ENCODE data around the gene CTSO.

CTSO gene, protein sequence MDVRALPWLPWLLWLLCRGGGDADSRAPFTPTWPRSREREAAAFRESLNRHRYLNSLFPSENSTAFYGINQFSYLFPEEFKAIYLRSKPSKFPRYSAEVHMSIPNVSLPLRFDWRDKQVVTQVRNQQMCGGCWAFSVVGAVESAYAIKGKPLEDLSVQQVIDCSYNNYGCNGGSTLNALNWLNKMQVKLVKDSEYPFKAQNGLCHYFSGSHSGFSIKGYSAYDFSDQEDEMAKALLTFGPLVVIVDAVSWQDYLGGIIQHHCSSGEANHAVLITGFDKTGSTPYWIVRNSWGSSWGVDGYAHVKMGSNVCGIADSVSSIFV

DNA sequence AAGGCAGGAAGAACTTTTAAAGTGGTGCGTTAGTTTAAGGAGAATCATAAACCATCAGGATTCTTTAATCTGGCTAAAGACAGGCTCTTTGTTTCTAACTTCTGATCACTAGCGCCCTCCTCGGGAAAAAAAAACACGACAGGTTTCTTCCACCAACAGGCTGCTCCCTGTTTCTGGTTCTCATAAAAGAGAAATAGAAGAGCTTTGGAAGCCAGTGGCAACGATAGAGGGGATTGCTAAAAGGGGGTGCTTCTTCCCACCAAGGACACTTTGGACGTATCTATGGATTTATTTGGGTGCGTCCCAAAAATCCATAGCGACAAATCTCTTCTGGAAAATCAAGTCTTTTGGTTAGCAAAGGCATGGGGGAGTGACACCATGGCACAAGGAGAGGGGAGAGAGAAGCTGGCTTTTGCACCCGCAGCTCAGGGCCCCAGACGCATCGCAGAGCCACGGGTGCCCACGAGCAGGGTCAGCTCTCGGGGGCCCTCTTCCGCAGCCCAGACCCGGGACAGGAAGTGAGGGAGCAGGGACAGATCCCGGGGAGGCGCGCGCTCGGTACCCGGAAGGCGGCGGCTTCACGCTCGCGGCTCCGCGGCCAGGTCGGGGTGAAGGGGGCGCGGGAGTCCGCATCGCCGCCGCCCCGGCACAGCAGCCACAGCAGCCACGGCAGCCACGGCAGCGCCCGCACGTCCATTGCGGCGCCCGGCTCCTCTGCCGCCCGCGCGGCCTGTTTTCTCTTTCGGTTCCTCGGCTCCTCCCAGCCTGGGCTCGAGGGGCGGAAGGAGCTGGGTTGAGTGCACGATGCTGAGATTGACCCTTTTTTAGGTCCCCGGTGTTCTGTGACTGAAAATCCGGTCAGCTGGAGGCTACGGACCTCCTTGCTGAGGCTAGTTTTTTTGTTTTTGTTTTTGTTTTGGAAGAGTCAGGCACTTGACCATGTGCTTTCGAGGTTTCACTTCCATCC is at the start of gene CTSO:
TSS of gene CTSO (minus strand) at position 716 of the 967 bp plus-strand sequence. CDS start at position 697, 19 bp downstream.
- peak; percentile 84 for DNase-seq

DNA sequence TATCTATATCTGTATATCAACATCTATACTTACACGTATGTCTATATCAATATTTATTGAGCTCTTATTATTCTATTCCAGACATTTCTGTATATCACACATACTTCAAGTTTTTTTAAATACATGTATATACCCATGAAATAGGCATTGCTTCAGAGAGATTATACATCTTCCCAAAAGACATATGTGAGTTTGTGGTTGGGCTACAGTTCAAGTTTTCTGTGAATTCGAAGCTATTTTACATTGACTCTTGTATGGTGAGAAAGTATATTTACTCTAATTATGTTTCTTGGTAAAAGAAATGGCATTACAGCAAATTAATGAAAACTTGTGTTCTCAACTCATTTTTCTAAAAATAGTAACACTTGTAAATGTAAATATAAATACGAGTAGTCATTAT is 46.8 kb upstream of the CTSO start:
- DNase-seq: no peak

DNA sequence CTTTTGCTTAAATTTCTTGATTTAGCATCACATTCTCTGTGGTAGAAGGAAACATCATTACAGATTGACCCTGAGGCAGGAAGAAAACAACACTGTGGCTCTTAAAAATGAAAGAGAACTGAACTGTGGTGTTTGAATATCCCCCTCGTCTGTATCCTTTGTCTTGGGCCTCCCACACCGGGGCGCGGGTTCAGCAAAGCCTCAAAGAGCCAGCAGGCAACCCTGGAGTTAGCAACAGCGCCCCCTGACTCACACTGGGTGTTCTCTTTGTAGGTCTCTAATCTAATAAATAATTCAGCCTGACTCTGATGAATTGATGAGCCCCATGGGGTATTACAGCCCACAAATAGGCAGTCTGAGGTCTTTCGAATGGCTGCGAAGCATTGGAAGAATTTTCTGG is 46.1 kb upstream of the CTSO start:
- DNase-seq: peak; percentile 27

DNA sequence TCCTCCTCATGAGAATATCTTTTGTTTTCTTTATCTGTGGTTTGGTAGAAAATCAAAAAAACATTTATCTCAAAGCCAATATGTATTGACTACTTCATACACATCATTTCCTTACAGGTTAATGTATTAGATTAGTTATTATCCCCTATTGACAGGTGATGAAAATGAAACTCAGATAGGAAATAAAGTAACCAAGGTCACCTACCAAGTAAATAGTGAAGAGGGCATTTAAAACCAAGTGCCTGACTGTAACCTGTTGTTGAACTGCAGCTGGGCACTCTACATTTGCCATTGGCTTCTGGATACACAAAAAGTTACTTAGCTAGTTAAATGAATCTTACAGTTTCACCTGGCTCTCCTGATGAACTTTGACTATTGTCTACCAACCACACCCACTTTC is 41.4 kb upstream of the CTSO start:
- DNase-seq: no peak

DNA sequence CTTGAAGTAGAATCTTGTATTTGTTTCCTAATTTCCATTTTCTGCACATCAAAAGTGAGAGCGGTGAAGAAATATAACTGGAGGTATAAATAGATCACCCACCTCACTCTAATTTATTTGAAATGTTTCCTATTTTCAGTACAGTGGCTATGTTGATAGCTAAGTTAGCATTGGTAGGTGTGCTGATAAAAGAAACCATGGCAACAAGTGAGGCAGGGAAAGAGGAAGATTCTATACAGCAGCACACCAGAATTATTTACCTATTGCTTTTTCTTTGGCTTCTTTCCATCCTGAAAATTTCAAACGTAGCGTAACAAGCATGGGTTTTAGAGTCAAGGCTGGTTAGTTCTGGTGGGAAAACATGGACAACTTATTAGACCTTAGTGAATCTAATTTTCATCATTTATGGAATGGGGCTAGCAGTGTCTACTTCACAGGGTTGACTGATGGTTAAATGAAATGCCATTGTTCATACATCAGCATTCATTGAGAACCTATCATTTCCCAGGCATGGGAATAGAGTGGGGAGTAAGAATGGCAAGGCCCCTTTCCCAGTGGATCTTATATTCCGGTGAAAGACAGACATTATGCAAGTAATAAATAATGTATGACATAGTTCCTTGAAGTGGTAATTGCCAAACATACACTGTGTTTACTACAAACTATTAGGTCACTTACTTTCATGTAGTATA is 30.6 kb upstream of the CTSO start:
- DNase-seq: no peak

DNA sequence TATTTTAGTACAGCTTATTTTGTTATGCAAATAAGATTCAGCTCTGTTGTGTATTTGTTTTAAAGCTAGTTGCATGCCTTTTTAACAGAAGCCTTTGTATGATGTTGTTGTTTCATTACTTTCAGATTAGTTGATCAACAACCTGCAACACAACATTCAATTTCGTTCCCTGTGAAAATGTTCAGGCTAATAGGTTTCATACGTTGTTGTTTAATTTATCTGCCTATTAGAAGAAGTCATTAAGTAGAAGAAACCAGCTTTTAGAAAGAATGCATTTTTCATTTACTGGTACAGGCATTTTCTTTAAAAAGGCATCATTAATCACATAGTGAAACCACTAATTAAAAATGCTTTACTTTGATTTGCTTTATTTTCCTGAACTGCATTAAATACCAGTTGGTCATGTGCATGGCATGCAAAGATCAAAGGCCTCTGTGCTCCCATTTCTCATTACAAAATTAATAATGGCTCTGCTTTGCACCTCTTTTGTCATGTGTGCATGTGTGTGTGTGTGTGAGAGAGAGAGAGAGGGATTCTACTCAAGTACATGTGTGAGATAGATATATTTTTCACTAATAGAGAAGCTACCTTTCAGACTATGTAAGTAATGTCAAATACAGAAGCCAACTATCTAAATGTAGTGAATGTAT is 29.2 kb upstream of the CTSO start:
- no peak for DNase-seq

DNA sequence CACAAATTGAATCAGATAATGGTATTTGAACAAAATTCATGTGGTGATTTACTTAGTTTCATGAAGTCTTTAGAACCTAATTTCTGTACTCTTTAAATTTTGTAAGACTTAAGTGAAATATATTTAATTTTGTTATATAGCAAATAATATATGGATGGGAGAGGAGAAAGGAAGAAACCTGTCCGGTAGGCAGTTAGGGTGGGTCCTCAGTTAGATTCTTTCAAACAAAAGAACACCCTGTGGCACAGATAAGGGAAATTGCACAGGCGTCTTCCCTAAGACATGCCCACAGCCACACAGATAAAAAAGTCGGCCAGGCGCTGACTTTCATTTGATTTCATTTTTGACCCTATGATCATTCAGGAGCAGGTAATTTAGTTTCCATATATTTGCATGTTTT is 25.1 kb upstream of the CTSO start:
- DNase-seq: no peak

DNA sequence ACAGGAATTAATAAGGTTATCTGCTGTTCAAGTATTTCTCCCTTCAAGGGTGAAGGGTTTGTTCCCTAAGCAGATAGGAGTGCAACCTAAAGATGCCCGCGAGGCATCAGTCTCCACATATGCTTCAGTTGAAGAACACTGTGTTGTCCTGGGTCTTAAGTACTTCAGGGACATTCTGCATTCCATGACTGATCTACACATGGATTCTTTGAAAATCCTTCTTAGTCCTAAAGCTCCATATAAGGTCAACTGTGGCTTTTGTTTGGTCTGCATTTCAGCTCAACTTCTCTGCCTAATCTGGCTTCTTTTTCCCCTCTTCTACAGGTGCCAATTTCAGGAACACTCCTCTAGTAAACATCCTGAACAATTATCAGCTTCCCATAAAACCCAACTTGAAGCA is 21.8 kb upstream of the CTSO start:
- DNase-seq: no peak

DNA sequence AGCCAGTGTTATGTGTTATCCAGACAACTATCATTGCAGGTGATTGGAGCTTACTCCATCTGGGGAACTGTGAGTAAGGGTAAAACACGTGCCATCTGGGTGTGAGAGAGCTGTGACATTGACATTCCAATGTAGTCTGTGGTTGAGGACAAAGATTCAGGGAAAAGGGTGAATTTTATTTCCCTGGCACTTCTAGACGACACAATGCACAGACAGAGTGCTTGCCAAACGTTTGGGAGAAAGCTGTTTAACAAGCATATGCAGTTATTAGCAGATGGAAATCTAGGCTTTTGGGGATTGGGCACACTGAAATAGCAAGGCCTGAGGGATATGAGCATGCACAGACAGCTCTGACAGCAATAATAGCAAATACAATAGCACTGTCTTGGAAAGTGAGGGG is 21.3 kb upstream of the CTSO start:
- no peak for DNase-seq

DNA sequence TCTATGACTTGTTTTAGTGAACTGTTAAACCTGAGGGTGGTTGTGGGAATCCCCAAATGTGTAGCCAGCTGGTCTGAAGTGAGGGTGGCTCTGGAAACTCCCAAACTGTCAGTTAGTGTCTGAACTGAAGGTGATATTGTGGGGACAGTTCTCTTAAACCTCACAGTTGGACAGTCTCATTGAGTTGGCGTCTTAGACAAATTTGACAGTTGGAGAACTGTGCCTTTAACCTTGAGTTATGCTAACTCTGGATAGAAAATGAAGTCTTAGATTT is 20.7 kb upstream of the CTSO start:
- no peak for DNase-seq

DNA sequence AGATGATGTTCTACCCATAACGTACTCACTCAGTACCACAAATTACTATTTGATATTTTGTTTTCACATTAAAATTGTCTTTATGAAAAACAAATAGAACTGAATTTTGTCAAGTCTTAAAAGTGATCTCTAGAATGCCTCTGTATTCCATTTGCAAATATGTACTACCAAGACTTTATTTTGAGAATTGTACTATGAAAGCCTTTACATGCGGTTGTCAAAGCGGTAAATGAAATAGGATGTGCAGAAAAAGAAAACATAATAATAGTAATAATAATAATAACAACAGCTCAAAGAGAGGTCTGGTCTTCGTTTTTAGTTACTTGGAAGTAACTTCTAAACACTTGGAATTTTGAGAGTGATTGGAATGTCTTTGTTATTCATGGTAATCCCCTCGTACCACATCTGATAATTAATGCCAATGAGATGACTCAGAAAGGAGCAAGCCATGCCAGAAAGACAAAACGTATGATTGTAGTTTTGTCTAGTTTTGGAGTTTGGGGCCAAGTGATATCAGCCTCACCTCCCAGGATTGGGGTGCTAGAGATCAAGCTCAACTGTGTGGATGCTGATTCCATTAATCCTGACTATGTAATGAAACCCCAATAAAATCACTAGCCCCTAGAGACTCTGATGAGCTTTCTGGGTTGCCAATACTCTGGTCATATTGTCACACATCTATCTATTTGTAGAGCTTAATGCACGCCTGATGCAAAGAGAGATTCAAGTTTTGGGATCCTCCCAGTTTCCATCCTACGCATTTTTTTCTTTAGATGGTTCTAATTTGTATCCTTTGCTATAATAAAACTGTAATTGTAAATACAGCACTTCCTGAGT is 20.2 kb upstream of the CTSO start:
- DNase-seq: no peak

DNA sequence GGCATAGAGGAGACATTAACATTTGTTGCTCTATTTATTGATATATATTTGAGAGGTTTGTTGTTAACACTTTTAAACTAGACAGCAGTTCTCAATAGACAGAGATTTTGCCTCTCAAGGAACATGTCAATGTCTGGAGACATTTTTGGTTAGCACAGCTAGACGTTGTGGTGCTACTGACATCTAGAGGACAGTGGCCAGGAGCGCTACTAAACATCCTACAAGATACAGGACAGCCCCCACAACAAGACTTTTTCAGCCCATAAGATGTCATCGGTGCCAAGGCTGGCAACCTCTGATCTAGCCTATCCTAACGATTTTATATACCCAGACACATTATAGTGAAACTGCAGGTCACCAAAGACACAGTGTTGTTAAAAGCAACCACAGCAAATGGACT is 18.4 kb upstream of the CTSO start:
- no peak for DNase-seq

DNA sequence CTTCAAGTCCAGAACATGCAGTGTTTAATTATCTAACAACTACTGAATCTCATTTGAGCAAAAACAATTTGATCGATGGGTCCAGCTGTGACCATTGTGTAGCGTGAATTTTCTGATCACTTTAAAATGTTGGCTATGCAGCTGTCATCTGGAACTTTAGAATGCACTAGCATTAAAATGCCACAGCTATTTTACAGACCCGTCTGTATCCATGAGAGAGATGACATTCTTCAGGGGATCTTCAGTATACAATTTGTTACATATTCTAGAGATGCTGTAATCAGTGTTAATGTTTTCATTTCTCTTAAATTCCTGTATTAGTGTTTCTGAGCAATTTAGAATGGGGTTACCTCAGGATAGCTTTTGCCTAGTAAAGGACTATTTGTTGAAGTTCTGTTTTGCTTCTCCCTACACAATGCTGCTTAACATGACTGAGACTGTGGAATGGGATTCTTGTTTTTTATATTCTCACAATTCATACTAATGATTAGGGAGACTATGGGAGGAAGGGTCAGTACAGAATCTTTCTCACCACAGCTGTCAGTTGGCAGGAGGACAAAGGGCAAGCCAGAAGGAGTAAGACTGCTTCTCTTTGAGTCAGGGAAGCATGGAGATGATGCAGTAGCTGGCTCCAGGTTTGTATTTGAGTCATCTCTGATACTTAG is 13.2 kb upstream of the CTSO start:
- peak; percentile 70 for DNase-seq

DNA sequence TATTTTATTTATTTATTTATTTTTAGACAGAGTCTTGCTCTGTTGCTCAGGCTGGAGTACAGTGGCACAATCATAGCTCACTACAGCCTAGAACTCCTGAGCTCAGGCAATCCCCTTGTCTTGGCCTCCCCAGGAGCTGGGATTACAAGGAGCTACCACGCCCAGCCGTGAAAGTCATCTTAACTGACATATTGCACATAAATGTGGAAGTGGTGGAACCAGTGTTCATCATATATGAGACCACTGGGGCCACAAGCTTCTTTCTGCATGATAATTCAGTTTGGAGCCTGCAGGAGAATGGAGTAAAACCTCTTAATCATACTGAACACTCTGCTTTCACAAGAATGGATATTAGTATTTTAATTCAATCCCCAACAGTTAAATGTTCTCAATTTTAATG is 12.5 kb upstream of the CTSO start:
- no peak for DNase-seq

DNA sequence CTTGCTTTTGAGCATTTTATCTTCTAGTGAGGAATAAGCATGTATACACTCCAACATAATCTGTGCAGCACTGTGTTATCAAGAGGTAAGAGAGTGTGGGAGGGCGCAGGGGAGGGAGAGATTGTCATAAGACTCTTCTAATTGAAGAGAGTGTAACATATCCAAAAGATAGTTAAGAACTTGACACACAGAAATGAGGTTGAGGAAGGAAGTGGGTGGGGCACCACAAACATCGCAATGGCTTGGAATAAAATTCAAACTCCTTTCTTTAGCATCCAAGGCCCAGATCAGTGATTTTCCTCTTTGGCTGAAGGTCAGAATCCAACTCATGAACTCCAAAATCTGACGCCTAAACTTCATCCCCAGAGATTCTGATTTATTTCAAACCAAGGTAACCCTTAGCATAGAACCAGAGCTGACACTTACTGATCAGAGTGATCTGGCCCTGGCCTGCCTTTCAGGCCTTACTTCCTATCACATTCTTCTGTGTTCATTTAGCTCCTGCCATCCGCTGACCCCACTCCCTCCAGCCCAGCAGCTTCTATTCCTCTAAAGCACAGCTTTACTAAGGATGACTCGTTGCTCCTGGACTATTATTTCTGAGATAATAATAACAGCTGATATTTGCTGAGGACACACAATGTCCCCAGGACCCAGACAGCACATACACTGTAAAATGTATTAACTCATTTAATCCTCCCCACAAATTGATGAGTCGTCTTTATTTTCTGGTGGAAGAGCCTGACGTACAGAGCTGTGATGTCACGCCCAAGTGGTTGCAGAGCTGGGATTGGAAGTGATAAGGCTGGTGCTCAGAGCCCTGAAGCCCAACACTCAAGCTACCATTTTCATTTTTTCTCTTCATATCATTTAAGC is 10.6 kb upstream of the CTSO start:
- no peak for DNase-seq

DNA sequence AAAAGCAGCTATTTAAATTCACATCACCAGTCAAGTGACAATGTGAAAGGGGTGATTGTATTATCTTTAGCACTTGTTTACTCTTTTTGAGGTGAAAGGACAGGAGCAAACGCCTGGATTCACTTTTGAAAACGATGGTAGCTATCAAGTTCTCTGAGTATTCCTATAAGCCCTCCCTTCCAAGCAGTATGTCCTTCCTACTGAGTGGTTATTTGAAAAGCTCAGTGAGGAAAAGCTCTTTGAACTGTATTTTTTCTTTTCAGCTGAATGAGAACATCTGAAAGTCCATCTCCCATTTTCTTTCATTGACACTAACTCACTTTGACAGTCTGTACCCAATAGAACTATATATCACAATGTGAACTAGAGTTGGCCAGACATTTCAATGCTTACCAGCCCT is 9.1 kb upstream of the CTSO start:
- no peak for DNase-seq

DNA sequence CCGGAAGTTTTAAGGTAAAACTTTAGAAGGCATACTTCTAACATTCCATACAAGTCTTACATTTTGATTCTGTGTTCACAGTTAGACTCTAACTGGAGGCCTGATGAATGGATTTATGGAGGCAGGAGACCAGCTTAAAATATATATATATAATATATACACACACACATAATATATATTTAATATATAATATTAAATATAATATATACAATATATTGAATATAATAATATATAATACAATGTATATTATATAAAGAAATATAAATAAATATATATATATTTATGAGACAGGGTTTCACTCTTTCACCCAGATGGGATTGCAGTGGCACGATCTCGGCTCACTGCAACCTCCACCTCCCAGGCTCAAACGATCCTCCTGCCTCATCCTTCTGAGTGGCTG is 7.9 kb upstream of the CTSO start:
- no peak for DNase-seq

DNA sequence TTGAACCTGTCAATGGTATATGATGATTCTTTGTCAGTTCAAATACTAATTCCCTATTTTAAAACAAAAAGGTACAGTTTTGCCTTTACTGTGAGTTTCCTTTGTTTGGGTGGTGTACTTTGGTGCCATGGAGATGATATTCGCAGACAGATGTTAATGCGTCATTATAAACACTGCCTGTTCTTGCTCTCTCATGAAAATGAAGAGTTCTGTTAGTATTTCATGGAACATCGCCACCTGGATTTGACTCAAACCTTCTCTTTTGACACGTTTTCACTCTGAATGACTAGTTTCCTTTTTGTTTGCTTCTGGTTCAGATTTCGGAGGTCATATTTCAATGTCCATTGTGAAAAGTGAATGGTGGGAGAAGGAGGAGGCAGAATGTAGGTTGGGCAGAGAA is 6.9 kb upstream of the CTSO start:
- DNase-seq: no peak

DNA sequence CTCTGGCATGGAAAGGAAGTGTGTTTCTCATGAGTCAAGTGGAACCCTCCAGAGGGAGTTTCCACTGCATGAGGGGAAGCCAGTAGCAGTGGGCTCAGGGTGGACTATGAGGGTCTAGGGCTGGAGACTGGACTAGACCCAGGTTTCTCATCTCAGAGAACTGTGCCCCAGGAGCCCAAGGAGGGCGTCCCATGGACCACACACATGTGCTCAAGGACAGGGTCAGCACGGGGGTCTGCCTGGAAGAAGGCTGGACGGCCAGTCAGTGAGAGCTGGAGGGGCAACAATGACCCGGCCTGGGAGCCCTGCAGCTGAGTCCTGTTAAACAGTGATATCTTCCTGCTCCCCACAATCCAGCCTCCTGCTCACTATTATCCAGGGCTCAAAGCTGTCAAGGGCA is 5.8 kb upstream of the CTSO start:
- DNase-seq: no peak

DNA sequence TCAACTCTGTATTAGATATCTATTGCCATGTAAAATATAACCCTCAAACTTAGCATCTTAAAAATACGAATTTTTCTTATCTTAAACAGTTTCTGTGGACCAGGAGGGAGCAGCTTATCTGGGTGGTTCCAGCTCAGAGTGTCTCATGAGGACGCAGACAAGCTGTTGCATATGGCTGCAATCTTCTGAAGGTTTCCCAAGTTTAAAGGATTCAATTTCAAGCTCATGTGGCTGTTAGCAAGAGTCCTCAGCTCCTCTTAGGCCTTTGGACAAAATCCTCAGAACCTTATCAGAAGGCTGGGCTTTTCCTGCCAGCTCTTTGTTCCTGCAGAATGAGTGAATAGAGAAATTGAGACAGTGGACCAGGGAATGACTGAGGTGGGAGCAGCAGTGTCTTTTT is 2.8 kb upstream of the CTSO start:
- DNase-seq: no peak

DNA sequence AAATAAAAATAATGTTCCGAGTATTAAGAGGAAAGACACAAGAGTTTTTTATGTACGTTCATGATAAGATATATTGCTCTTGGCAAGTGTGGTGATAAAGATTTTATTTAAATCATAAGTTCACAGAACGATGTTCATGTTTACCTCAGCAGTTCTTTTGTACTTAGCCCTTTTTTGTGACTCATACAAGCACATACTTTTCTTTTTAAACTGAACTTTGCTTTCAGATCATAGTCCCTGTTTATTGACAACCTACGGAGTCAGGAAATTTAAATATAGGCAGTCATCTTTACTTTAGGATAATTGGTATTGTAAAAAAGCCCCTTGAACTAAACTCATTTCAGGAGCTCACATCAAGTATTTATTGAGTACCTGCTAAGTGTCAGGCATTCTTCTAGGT is 1.3 kb upstream of the CTSO start:
- no peak for DNase-seq

Measured in right hindlimb (tissue), 1 donor.